MM.1S (cell line): ENCODE measurements around the gene PGAM2.

Experiments
- EZH2phosphoT487 ChIP-seq: fragments of 300-600 bp; sonication (generic); IDR thresholded peaks from 2 replicates; pipeline ENCODE4 v1.6.1; 2018; ENCODE audit warnings: antibody characterized with exemption, low read length
- TF ChIP-seq, protein P1 (sequence below): fragments of 300-600 bp; sonication (generic); IDR thresholded peaks from 2 replicates; pipeline ENCODE4 v1.5.1; 2016; ENCODE audit warnings: antibody characterized with exemption, low read length, mixed read lengths

DNA sequence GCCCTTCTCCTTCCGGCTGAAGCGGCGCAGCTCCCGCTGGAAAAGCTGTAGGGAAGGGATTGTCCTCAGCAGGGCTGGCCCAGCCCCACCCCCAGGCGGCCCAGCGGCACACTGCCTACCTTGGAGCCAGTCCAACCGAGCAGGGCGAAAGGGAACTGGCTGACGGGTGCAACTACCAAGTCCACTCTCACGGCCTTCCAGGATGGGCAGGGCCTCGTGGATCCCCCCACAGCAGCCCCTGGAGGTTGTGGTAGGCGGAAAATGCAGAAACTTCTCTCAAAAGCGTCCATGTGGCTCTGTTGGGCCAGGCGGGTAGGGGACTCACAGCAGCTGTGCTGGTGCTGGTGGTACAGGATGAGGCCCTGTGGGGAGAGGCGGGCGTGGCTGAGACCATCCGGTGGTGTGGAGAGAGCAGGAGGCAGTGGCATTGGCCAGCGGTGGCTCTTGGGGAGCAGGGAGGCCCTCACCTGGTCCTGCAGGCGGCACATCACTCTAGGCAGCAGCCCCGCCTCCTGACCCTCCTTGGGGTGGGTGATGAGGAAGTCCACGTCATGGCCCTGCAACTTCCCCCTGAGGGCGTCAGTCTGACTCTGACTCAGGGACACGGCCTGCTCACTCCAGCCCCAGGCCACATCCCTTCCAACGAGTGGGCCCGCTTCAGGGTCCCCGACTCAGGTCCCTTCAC, 8.4 kb upstream of the PGAM2 start:
- TF ChIP-seq, protein P1, sequence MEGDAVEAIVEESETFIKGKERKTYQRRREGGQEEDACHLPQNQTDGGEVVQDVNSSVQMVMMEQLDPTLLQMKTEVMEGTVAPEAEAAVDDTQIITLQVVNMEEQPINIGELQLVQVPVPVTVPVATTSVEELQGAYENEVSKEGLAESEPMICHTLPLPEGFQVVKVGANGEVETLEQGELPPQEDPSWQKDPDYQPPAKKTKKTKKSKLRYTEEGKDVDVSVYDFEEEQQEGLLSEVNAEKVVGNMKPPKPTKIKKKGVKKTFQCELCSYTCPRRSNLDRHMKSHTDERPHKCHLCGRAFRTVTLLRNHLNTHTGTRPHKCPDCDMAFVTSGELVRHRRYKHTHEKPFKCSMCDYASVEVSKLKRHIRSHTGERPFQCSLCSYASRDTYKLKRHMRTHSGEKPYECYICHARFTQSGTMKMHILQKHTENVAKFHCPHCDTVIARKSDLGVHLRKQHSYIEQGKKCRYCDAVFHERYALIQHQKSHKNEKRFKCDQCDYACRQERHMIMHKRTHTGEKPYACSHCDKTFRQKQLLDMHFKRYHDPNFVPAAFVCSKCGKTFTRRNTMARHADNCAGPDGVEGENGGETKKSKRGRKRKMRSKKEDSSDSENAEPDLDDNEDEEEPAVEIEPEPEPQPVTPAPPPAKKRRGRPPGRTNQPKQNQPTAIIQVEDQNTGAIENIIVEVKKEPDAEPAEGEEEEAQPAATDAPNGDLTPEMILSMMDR, result no peak
- no peak for TF ChIP-seq EZH2phosphoT487
